ENCODE measurements around the gene JDP2.

The JDP2 gene

DNA sequence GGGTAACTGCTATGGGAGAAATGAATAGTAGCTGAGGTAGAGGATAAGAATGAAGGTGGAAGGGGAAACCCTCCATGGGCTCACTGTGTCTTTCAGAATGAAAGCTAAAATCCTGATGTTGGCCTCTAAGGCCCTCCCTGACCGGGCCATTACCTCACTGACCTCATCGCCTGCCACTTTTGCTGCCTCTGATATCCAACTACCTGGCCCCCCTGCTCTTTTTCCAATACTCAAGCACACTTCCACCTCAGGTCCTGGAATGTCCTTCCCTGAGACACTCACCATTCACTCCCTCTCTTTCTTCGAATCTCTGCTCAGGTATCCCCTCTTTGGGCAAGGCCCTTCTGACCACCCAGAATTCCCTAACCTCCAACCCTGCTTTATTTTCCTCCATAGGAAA is 93.0 kb downstream of the JDP2 start:
- DNase-seq: no peak

- DNase-seq: no peak
These were observed 93.8 kb downstream of the JDP2 start for GRCh38 chr14:75521415-75522199.

DNA sequence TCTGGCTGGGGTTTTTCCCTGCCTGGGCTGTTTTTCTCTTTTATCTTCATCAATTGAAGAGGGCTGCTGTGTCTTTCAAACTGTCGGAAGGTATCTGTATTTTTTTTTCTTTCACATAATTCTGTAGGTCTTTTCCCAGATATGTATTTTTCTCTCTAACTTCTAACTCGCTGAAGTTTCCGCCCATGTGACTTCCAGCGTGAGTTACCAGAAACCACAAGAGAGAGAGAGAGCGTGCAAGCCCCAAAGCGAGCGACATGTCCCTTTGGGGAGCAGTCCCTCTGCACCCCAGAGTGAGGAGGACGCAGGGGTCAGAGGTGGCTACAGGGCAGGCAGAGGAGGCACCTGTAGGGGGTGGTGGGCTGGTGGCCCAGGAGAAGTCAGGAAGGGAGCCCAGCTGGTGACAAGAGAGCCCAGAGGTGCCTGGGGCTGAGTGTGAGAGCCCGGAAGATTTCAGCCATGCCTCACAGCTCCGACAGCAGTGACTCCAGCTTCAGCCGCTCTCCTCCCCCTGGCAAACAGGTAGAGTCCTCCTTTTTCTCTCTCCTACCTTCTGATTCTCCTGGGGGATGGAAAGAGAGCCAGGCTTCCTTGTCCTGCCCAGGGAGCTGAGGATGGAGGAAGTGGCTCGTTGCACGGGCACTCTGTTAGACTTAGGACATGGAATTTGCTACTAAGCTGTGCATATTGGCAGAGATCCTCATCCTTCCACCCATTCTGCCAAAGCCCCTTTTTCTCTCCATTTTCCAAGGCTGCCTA is 94.6 kb downstream of the JDP2 start, which contains the start of gene BATF:
Gene BATF (plus strand): TSS at position 246 of the 759 bp plus-strand sequence. CDS start 214 bp downstream, at position 460.
- no peak for DNase-seq

DNA sequence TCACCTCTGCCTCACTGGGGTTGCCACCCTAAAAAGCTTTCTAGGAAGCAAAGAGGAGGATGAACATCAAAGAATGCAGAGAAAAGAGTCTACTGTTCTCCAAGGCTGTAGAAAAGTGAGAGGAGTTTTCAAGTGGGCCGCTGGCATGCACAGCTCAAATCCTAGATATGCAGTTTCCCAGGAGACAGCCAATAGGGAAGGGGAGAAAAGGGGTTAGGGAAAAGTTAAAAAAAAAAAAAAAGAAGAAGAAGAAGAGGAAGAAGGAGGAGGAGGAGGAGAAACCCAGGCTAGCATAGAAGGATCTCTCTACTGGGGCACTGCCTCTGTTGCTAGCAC is 95.1 kb downstream of the JDP2 start:
- DNase-seq: no peak

Data from fibroblast of skin of right biceps (primary cell).